Progenitor cell of endocrine pancreas (in vitro differentiated cells): ENCODE data around the gene CCHCR1. TPM values are rescaled to one million over a fixed set of nuclear protein-coding genes. Genes with fewer than 3 reads are reported as not detected.
A peak's percentile ranks its signal among the peaks of the same experiment; 100 is the strongest.

Source experiments
- DNase-seq: peaks from one replicate; pipeline ENCODE4 v3.0.0; 2021; ENCODE audit warnings: low spot score; ENCODE audit not compliant: unreplicated experiment
- H3K27ac Mint-ChIP-seq: 2 replicates; pipeline ENCODE4 v1.8.0; 2021; ENCODE audit warnings: mild to moderate bottlenecking, moderate library complexity, mixed read lengths
- H3K27me3 Mint-ChIP-seq: 2 replicates; pipeline ENCODE4 v1.8.0; 2021; ENCODE audit warnings: mixed read lengths
- H3K36me3 Mint-ChIP-seq: 2 replicates; pipeline ENCODE4 v1.8.0; 2022; ENCODE audit warnings: mixed read lengths; ENCODE audit not compliant: insufficient read depth
- H3K4me1 Mint-ChIP-seq: 2 replicates; pipeline ENCODE4 v1.8.0; 2021; ENCODE audit warnings: low read depth, mixed read lengths
- H3K4me3 Mint-ChIP-seq: 2 replicates; pipeline ENCODE4 v1.8.0; 2021; ENCODE audit warnings: low read depth, mild to moderate bottlenecking, moderate library complexity, mixed read lengths
- H3K9me3 Mint-ChIP-seq: 2 replicates; pipeline ENCODE4 v1.8.0; 2021; ENCODE audit warnings: low read depth, mixed read lengths
- CTCF ChIP-seq: fragments of 200-600 bp; sonication (generic); IDR thresholded peaks from one replicate; pipeline ENCODE4 v1.5.0; 2021; ENCODE audit warnings: antibody characterized with exemption, mild to moderate bottlenecking; ENCODE audit not compliant: unreplicated experiment
- total RNA-seq: library from RNA; stranded (reverse); gene quantifications from 2 replicates; pipeline ENCODE4 v1.2.1, GENCODE V29; 2021

CCHCR1 gene
- total RNA-seq, 1 donor from 2014 or later: 47.2 TPM

- H3K27ac Mint-ChIP-seq: no peak overlapping the region
- H3K27me3 Mint-ChIP-seq: peaks cover 17% of the 10 kb centered on the region
- no peaks in the 10 kb centered on the region for H3K36me3 Mint-ChIP-seq
- no peak for DNase-seq
- TF ChIP-seq CTCF: no peak
- H3K4me3 Mint-ChIP-seq: no peak overlapping the region
- H3K4me1 Mint-ChIP-seq: peaks cover 3% of the 10 kb centered on the region
- H3K9me3 Mint-ChIP-seq: no peaks in the 10 kb centered on the region
Measured at GRCh38 chr6:31163922-31164321, 6.3 kb upstream of the CCHCR1 start.

- no peak overlapping the region for H3K4me3 Mint-ChIP-seq
- no peaks in the 10 kb centered on the region for H3K9me3 Mint-ChIP-seq
- H3K27me3 Mint-ChIP-seq: peaks cover 11% of the 10 kb centered on the region
- H3K36me3 Mint-ChIP-seq: no peaks in the 10 kb centered on the region
- no peak overlapping the region for H3K27ac Mint-ChIP-seq
- DNase-seq: no peak
- TF ChIP-seq CTCF: no peak
- peaks cover 10% of the 10 kb centered on the region for H3K4me1 Mint-ChIP-seq
Measured at GRCh38 chr6:31162463-31163165, 5.0 kb upstream of the CCHCR1 start.

- H3K4me1 Mint-ChIP-seq: peaks cover 12% of the 10 kb centered on the region
- H3K36me3 Mint-ChIP-seq: no peaks in the 10 kb centered on the region
- peaks cover 10% of the 10 kb centered on the region for H3K27me3 Mint-ChIP-seq
- no peak for TF ChIP-seq CTCF
- no peak overlapping the region for H3K4me3 Mint-ChIP-seq
- DNase-seq: no peak
- no peak overlapping the region for H3K27ac Mint-ChIP-seq
- H3K9me3 Mint-ChIP-seq: no peaks in the 10 kb centered on the region
Measured at GRCh38 chr6:31161216-31162126, 3.9 kb upstream of the CCHCR1 start.

- Mint-ChIP-seq H3K27me3 (peaks cover 10% of the 10 kb centered on the region), H3K36me3 (peaks cover 5% of the 10 kb centered on the region), H3K4me3 (peak overlapping the region; percentile 79), H3K27ac (peak overlapping the region; percentile 90), H3K9me3 (no peaks in the 10 kb centered on the region), H3K4me1 (peaks cover 12% of the 10 kb centered on the region)
- TF ChIP-seq CTCF: no peak
- no peak for DNase-seq
Measured at GRCh38 chr6:31158863-31159855, 1.6 kb upstream of the CCHCR1 start.
